HUES48 (cell line): ENCODE results near the gene DLG2.

ENCODE experiments used
- H3K27ac ChIP-seq: one replicate; pipeline ENCODE4 v1.7.0; 2013; ENCODE audit warnings: low read depth, low read length, inconsistent platforms
- H3K27me3 ChIP-seq: 2 replicates; pipeline ENCODE4 v1.6.1; 2013; ENCODE audit warnings: mild to moderate bottlenecking, low read length; ENCODE audit not compliant: control insufficient read depth, insufficient read depth
- H3K36me3 ChIP-seq: 2 replicates; pipeline ENCODE4 v1.6.1; 2013; ENCODE audit warnings: low read length; ENCODE audit not compliant: control insufficient read depth, insufficient read depth
- H3K4me1 ChIP-seq: 2 replicates; pipeline ENCODE4 v1.6.1; 2013; ENCODE audit warnings: mild to moderate bottlenecking, low read length; ENCODE audit not compliant: control insufficient read depth, insufficient read depth
- H3K4me3 ChIP-seq: 2 replicates; pipeline ENCODE4 v1.5.1; 2013; ENCODE audit warnings: mild to moderate bottlenecking, low read depth, low read length
- H3K9ac ChIP-seq: 2 replicates; pipeline ENCODE4 v1.6.1; 2013; ENCODE audit warnings: mild to moderate bottlenecking, low read depth, low read length, moderate library complexity
- H3K9me3 ChIP-seq: 2 replicates; pipeline ENCODE4 v1.6.1; 2013; ENCODE audit warnings: low read length; ENCODE audit not compliant: control insufficient read depth, insufficient read depth

DLG2 gene

GRCh38 chr11:84497981-84498411 lies 1129.1 kb downstream of the DLG2 start:
- Histone ChIP-seq H3K9me3 (no peaks in the 10 kb centered on the region), H3K4me3 (no peak overlapping the region), H3K36me3 (no peaks in the 10 kb centered on the region), H3K27me3 (no peaks in the 10 kb centered on the region), H3K4me1 (no peaks in the 10 kb centered on the region), H3K27ac (no peak overlapping the region), H3K9ac (no peak overlapping the region)

- no peak overlapping the region for H3K27ac ChIP-seq
- H3K36me3 ChIP-seq: no peaks in the 10 kb centered on the region
- H3K27me3 ChIP-seq: no peaks in the 10 kb centered on the region
- H3K4me1 ChIP-seq: no peaks in the 10 kb centered on the region
- H3K9me3 ChIP-seq: no peaks in the 10 kb centered on the region
- no peak overlapping the region for H3K4me3 ChIP-seq
- no peak overlapping the region for H3K9ac ChIP-seq
Observed at GRCh38 chr11:84497181-84497580, 1130.0 kb downstream of the DLG2 start.

- Histone ChIP-seq H3K27me3 (no peaks in the 10 kb centered on the region), H3K4me1 (no peaks in the 10 kb centered on the region), H3K27ac (no peak overlapping the region), H3K9ac (no peak overlapping the region), H3K4me3 (no peak overlapping the region), H3K9me3 (no peaks in the 10 kb centered on the region), H3K36me3 (no peaks in the 10 kb centered on the region)
Observed at GRCh38 chr11:84496122-84496521, 1131.0 kb downstream of the DLG2 start.

DNA sequence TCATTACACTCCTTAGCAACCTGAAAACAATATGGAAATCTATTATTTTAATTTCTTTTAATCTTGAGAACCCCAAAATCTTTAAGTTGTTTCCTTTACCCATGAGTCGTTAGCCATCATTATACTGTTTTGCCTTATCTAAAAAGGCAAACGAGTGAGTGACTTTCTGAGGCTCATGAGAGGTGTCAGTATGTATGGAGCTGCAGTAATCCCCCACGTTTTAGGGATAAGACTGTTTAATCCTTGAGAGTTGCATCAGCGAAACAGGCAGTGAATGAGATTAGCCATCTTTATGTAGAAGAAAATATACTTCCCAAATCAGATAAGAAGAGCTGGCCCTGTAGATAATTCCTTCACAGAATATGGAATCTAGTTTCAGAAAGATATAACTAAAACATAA lies 1147.0 kb downstream of the DLG2 start:
- H3K9ac ChIP-seq: no peak overlapping the region
- H3K36me3 ChIP-seq: no peaks in the 10 kb centered on the region
- no peaks in the 10 kb centered on the region for H3K27me3 ChIP-seq
- no peak overlapping the region for H3K4me3 ChIP-seq
- H3K4me1 ChIP-seq: no peaks in the 10 kb centered on the region
- no peak overlapping the region for H3K27ac ChIP-seq
- no peaks in the 10 kb centered on the region for H3K9me3 ChIP-seq

- no peaks in the 10 kb centered on the region for H3K9me3 ChIP-seq
- no peaks in the 10 kb centered on the region for H3K27me3 ChIP-seq
- H3K4me3 ChIP-seq: no peak overlapping the region
- H3K36me3 ChIP-seq: no peaks in the 10 kb centered on the region
- peaks cover 20% of the 10 kb centered on the region for H3K4me1 ChIP-seq
- H3K9ac ChIP-seq: no peak overlapping the region
- no peak overlapping the region for H3K27ac ChIP-seq
Observed at GRCh38 chr11:84476581-84476980, 1150.6 kb downstream of the DLG2 start.

GRCh38 chr11:84471501-84471900 lies 1155.6 kb downstream of the DLG2 start:
- Histone ChIP-seq H3K36me3 (no peaks in the 10 kb centered on the region), H3K9ac (no peak overlapping the region), H3K27me3 (no peaks in the 10 kb centered on the region), H3K27ac (peak overlapping the region; percentile 60), H3K4me3 (peak overlapping the region; percentile 24), H3K9me3 (no peaks in the 10 kb centered on the region), H3K4me1 (peaks cover 34% of the 10 kb centered on the region)

DNA sequence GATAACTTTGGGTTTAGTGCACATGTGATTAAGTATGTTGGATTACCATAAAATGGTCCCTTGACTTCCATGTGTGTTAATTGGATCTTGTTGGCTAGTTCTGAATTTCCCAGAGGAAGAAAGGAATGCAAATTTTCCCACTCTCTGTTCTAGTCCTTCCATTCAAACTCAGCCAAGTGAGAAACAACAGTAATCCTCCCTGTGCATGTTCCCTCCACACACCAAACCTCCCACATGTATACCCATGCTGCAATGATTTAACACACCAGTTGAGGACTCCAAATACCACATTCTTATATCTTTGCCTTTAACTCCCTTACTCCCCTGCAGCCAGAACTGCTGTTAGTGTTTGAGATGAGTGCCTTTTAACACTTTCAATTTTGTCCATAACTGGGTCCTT lies 1158.9 kb downstream of the DLG2 start:
- Histone ChIP-seq H3K9ac (no peak overlapping the region), H3K27ac (no peak overlapping the region), H3K4me1 (peaks cover 28% of the 10 kb centered on the region), H3K27me3 (no peaks in the 10 kb centered on the region), H3K9me3 (no peaks in the 10 kb centered on the region), H3K36me3 (no peaks in the 10 kb centered on the region), H3K4me3 (no peak overlapping the region)

DNA sequence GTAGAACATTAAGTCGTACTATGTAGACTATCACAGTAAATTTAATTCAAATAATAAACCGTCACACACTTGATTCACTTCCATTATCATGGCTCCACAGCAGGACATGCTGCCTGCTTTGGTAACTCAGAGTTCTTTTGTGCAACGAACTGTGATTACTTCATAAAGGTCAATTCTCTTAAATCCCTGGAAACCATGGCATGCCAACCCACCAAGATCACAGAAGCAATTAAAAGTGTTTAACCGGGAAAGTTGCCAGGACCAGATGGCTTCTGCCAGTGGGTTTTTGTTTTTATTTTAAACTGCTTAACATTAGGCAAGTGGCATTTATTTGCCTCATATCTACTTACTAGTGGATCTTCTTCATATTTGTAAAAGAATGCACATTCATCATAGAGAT lies 1162.1 kb downstream of the DLG2 start:
- no peaks in the 10 kb centered on the region for H3K36me3 ChIP-seq
- H3K27me3 ChIP-seq: no peaks in the 10 kb centered on the region
- H3K9me3 ChIP-seq: no peaks in the 10 kb centered on the region
- H3K27ac ChIP-seq: no peak overlapping the region
- H3K9ac ChIP-seq: no peak overlapping the region
- no peak overlapping the region for H3K4me3 ChIP-seq
- 0 out of 2 replicates have a peak, but pooled peaks cover 3% of the 10 kb centered on the region for H3K4me1 ChIP-seq

GRCh38 chr11:84455691-84456090 lies 1171.5 kb downstream of the DLG2 start:
- H3K27me3 ChIP-seq: no peaks in the 10 kb centered on the region
- H3K27ac ChIP-seq: no peak overlapping the region
- no peaks in the 10 kb centered on the region for H3K4me1 ChIP-seq
- H3K36me3 ChIP-seq: no peaks in the 10 kb centered on the region
- no peak overlapping the region for H3K9ac ChIP-seq
- no peak overlapping the region for H3K4me3 ChIP-seq
- H3K9me3 ChIP-seq: no peaks in the 10 kb centered on the region

GRCh38 chr11:84452211-84452610 lies 1174.9 kb downstream of the DLG2 start:
- H3K4me1 ChIP-seq: no peaks in the 10 kb centered on the region
- no peaks in the 10 kb centered on the region for H3K36me3 ChIP-seq
- no peak overlapping the region for H3K9ac ChIP-seq
- H3K27me3 ChIP-seq: no peaks in the 10 kb centered on the region
- no peak overlapping the region for H3K4me3 ChIP-seq
- H3K27ac ChIP-seq: no peak overlapping the region
- no peaks in the 10 kb centered on the region for H3K9me3 ChIP-seq

GRCh38 chr11:84438565-84438964 lies 1188.6 kb downstream of the DLG2 start:
- no peaks in the 10 kb centered on the region for H3K9me3 ChIP-seq
- no peak overlapping the region for H3K27ac ChIP-seq
- H3K36me3 ChIP-seq: no peaks in the 10 kb centered on the region
- H3K9ac ChIP-seq: no peak overlapping the region
- H3K4me1 ChIP-seq: peaks cover 15% of the 10 kb centered on the region
- no peaks in the 10 kb centered on the region for H3K27me3 ChIP-seq
- no peak overlapping the region for H3K4me3 ChIP-seq
